Parathyroid adenoma (tissue), 2 donors: Measurements from ENCODE around the gene IGF2BP2.

ENCODE experiments used
- H2AFZ ChIP-seq: fragments of 300-600 bp; sonication (generic); one replicate; pipeline ENCODE4 v1.7.0; 2017; ENCODE audit warnings: antibody characterized with exemption, mild to moderate bottlenecking
- H3K27ac ChIP-seq: fragments of 300-600 bp; sonication (generic); one replicate; pipeline ENCODE4 v1.7.0; 2017
- H3K27me3 ChIP-seq: fragments of 300-600 bp; sonication (generic); one replicate; pipeline ENCODE4 v1.7.0; 2017; ENCODE audit warnings: low read length; ENCODE audit not compliant: control insufficient read depth, insufficient read depth
- H3K36me3 ChIP-seq: fragments of 300-600 bp; sonication (generic); one replicate; pipeline ENCODE4 v1.7.0; 2017; ENCODE audit warnings: low read length; ENCODE audit not compliant: control insufficient read depth, insufficient read depth
- H3K4me1 ChIP-seq: fragments of 300-600 bp; sonication (generic); one replicate; pipeline ENCODE4 v1.7.0; 2017; ENCODE audit warnings: control low read depth
- H3K4me2 ChIP-seq: fragments of 300-600 bp; sonication (generic); one replicate; pipeline ENCODE4 v1.7.0; 2017; ENCODE audit warnings: low read length
- H3K4me3 ChIP-seq: fragments of 300-600 bp; sonication (generic); one replicate; pipeline ENCODE4 v1.7.0; 2017; ENCODE audit warnings: low read depth, low read length
- H3K79me2 ChIP-seq: fragments of 300-600 bp; sonication (generic); one replicate; pipeline ENCODE4 v1.7.0; 2017; ENCODE audit warnings: control low read depth
- H3K9ac ChIP-seq: fragments of 300-600 bp; sonication (generic); one replicate; pipeline ENCODE4 v1.7.0; 2017; ENCODE audit warnings: mild to moderate bottlenecking
- H3K9me3 ChIP-seq: fragments of 300-600 bp; sonication (generic); one replicate; pipeline ENCODE4 v1.7.0; 2017; ENCODE audit warnings: low read length; ENCODE audit not compliant: control insufficient read depth
- CTCF ChIP-seq: fragments of 300-600 bp; sonication (generic); IDR thresholded peaks from one replicate; pipeline ENCODE4 v1.7.0; 2017; ENCODE audit warnings: antibody characterized with exemption, mild to moderate bottlenecking
- donor health status: primary hyperparathyroidism.

Gene IGF2BP2

GRCh38 chr3:185623939-185624665, 200.7 kb downstream of the IGF2BP2 start:
- no peak overlapping the region for H2AFZ ChIP-seq
- no peak overlapping the region for H3K9ac ChIP-seq
- H3K9me3 ChIP-seq: no peaks in the 10 kb centered on the region
- H3K4me2 ChIP-seq: no peak overlapping the region
- H3K27ac ChIP-seq: no peak overlapping the region
- TF ChIP-seq CTCF: no peak
- no peaks in the 10 kb centered on the region for H3K36me3 ChIP-seq
- H3K27me3 ChIP-seq: no peaks in the 10 kb centered on the region
- H3K4me1 ChIP-seq: no peaks in the 10 kb centered on the region
- H3K79me2 ChIP-seq: no peaks in the 10 kb centered on the region
- no peak overlapping the region for H3K4me3 ChIP-seq

DNA sequence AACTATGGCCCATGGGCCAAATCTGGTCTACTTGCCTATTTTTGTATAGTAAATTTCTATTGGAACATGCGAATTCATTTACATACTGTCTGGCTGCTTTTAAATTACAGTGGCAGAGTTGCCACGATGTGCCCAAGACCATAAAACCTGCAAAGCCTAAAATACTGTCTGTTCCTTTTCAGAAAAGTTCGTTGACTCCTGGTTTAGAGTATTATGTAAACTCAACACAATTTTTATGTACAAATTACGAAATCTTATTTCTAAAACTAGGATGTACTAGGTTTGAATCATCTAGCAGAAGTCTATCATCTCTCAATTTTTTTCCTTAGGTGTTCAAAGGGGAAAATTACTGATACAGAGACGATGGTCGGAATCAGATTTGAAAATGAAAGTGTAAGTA, 211.8 kb downstream of the IGF2BP2 start:
- H3K27me3 ChIP-seq: no peaks in the 10 kb centered on the region
- no peaks in the 10 kb centered on the region for H3K79me2 ChIP-seq
- no peak overlapping the region for H3K27ac ChIP-seq

GRCh38 chr3:185606196-185606595, 218.6 kb downstream of the IGF2BP2 start:
- Histone ChIP-seq H3K36me3 (no peaks in the 10 kb centered on the region), H3K9me3 (no peaks in the 10 kb centered on the region)

More for the DNA sequence above, 211.8 kb downstream of the IGF2BP2 start:
- no peaks in the 10 kb centered on the region for H3K36me3 ChIP-seq
- H3K9me3 ChIP-seq: no peaks in the 10 kb centered on the region
- no peak overlapping the region for H3K4me3 ChIP-seq
- no peak overlapping the region for H3K4me2 ChIP-seq
- TF ChIP-seq CTCF: no peak
- no peak overlapping the region for H2AFZ ChIP-seq
- H3K9ac ChIP-seq: no peak overlapping the region
- H3K4me1 ChIP-seq: no peaks in the 10 kb centered on the region

GRCh38 chr3:185605566-185605965, 219.3 kb downstream of the IGF2BP2 start:
- no peak overlapping the region for H3K27ac ChIP-seq
- no peak overlapping the region for H3K4me2 ChIP-seq
- H3K9me3 ChIP-seq: no peaks in the 10 kb centered on the region
- H3K9ac ChIP-seq: no peak overlapping the region
- H3K4me3 ChIP-seq: no peak overlapping the region
- TF ChIP-seq CTCF: no peak
- H3K27me3 ChIP-seq: no peaks in the 10 kb centered on the region
- H3K4me1 ChIP-seq: no peaks in the 10 kb centered on the region
- no peaks in the 10 kb centered on the region for H3K36me3 ChIP-seq
- no peak overlapping the region for H2AFZ ChIP-seq
- H3K79me2 ChIP-seq: no peaks in the 10 kb centered on the region

More at GRCh38 chr3:185606196-185606595, 218.6 kb downstream of the IGF2BP2 start:
- no peak overlapping the region for H3K4me2 ChIP-seq
- no peak overlapping the region for H3K9ac ChIP-seq
- H2AFZ ChIP-seq: no peak overlapping the region
- H3K4me1 ChIP-seq: no peaks in the 10 kb centered on the region
- H3K27me3 ChIP-seq: no peaks in the 10 kb centered on the region
- H3K4me3 ChIP-seq: no peak overlapping the region
- no peaks in the 10 kb centered on the region for H3K79me2 ChIP-seq
- no peak for TF ChIP-seq CTCF
- H3K27ac ChIP-seq: no peak overlapping the region

- H3K27me3 ChIP-seq: no peaks in the 10 kb centered on the region
- H3K9ac ChIP-seq: no peak overlapping the region
Measured at GRCh38 chr3:185595526-185595925, 229.3 kb downstream of the IGF2BP2 start.

More at GRCh38 chr3:185595526-185595925, 229.3 kb downstream of the IGF2BP2 start:
- H2AFZ ChIP-seq: no peak overlapping the region
- H3K79me2 ChIP-seq: peaks cover 17% of the 10 kb centered on the region
- no peak overlapping the region for H3K4me2 ChIP-seq
- H3K9me3 ChIP-seq: no peaks in the 10 kb centered on the region
- no peaks in the 10 kb centered on the region for H3K4me1 ChIP-seq
- no peak overlapping the region for H3K4me3 ChIP-seq
- H3K27ac ChIP-seq: no peak overlapping the region
- no peaks in the 10 kb centered on the region for H3K36me3 ChIP-seq
- no peak for TF ChIP-seq CTCF
